ENCODE measurements around the gene CDKN1C.

DNA sequence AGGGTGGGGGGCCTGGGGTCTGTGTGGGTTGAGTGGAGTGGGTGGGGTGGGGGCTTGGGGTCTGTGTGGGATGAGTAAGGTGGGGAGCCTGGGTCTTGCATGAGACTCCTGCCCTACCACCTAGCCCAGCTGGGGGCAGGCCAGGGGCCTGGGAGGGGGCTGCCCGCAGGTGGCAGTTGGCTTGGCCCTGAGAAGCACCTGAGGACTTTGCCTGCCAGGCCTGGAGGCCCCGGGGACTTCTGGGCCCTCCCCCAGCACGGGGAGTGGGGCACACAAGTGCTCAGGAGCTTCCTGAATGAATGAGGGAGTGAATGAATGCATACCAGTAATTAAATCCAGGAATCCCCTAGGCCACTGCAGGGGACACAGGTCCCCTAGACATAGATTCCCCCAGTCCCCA lies 37.1 kb upstream of the CDKN1C start:
- TF ChIP-seq, protein P1, sequence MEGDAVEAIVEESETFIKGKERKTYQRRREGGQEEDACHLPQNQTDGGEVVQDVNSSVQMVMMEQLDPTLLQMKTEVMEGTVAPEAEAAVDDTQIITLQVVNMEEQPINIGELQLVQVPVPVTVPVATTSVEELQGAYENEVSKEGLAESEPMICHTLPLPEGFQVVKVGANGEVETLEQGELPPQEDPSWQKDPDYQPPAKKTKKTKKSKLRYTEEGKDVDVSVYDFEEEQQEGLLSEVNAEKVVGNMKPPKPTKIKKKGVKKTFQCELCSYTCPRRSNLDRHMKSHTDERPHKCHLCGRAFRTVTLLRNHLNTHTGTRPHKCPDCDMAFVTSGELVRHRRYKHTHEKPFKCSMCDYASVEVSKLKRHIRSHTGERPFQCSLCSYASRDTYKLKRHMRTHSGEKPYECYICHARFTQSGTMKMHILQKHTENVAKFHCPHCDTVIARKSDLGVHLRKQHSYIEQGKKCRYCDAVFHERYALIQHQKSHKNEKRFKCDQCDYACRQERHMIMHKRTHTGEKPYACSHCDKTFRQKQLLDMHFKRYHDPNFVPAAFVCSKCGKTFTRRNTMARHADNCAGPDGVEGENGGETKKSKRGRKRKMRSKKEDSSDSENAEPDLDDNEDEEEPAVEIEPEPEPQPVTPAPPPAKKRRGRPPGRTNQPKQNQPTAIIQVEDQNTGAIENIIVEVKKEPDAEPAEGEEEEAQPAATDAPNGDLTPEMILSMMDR (IDR thresholded peaks at IDR 0.05): no peak
- no peak for TF ChIP-seq POLR2A (IDR thresholded peaks at IDR 0.05; ENCODE audit: low read depth)
